Endothelial cell of hepatic sinusoid (primary cell): ENCODE measurements around the gene FERD3L.
"Not testable (repeated sequence)": the region's sequence is repeated elsewhere in the genome, so short reads cannot be mapped to it uniquely, and the experiment has no call there.

Experiments used
- in situ Hi-C: cut with HindIII; loops from 2 replicates; pipeline ENCODE4 v1.10.0; 2017; ENCODE audit warnings: low sequenced_read_pairs

Gene FERD3L, protein sequence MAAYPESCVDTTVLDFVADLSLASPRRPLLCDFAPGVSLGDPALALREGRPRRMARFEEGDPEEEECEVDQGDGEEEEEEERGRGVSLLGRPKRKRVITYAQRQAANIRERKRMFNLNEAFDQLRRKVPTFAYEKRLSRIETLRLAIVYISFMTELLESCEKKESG

DNA sequence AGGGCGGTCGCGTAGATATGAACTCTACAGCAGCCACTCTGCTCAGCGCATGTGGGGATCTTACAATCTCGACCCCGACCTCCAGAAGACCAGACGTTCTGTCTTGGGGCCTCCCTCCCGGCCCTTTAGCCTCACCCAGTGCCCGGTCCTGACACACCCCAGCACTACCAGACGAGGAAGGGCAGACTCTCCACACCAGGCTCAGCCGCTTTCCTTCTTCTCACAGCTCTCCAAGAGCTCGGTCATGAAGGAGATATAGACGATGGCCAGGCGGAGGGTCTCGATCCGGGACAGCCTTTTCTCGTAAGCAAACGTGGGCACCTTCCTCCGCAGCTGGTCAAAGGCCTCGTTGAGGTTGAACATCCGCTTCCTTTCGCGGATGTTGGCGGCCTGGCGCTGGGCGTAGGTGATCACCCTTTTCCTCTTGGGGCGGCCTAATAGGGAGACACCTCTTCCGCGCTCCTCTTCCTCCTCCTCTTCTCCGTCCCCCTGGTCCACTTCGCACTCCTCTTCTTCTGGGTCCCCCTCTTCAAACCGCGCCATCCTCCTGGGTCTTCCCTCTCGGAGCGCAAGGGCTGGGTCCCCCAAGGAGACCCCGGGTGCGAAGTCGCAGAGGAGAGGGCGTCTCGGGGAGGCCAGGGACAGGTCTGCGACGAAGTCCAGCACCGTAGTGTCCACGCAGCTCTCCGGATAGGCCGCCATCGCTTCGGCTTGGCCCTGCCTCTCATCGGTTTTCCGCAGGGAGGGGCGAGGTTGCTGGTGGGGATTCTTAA lies at the start of gene FERD3L:
FERD3L (minus strand) TSS at position 761 of the 773 bp plus-strand sequence; CDS start at position 702, 59 bp downstream.
- in situ Hi-C loops = no loop called here

DNA sequence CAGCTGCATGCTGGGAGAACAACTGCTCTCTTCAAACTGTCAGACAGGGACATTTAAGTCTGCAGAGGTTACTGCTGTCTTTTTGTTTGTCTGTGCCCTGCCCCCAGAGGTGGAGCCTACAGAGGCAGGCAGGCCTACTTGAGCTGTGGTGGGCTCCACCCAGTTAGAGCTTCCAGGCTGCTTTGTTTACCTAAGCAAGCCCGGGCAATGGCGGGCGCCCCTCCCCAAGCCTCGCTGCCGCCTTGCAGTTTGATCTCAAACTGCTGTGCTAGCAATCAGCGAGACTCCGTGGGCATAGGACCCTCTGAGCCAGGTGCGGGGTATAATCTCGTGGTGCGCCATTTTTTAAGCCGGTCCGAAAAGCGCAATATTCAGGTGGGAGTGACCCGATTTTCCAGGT lies 49.2 kb upstream of the FERD3L start:
- in situ Hi-C loops = not testable (repeated sequence)

DNA sequence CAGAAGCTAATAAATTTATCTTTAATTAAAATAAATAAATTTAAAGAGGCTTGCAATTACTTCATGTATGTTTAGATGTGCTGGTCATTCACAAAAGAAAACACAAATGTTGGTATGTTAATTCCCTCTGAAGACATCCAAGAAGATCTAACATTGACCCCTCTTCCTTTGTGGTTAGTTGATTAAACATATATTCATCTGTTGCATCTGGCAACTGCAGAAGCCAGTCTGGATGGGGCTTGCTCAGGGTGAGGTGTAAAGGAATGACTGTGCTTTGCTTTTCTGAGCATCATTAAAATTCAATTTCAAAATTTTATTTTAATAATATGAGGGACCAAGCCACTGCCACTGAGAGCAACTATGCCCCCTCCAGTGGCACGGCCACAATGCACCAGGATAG lies 36.4 kb upstream of the FERD3L start:
- in situ Hi-C loops = no loop called here

DNA sequence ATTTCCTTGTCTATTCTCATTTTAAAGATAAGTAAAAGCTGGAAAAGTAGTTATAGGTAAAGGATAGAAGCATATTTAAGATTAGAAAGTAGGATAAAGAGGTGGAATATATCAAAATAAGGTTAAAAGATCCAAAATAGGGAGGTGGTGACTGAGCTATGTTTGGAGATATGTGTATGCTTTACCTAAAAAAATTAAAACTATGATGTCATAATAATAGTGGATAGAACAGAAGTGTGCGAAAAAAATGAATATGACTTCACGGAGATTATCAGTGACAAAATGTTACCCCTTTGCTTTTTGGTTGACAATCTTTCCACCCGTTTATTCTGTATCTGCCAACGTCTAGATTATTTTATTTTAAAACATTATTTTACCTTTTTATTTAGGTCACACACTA lies 33.4 kb upstream of the FERD3L start:
- in situ Hi-C loops = no loop called here

DNA sequence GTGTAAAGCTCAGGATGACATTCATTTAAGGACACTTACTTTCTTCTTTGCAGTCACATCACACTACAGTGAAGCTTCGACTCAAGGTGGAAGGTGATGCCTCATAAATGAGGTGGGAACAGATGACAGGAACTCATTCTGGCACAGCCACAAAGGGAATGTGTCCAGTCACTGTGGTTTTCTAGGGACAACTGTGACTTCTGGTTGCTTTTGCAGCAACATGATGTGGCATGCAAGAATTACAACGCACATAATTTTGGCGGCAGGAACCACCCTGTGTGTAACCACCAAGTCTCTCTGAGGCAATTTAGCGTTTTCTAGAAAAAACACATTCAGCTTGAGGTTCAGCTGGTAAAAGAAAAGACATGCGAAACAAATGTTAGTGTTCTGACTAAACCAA lies 32.0 kb upstream of the FERD3L start:
- in situ Hi-C loops = no loop called here

DNA sequence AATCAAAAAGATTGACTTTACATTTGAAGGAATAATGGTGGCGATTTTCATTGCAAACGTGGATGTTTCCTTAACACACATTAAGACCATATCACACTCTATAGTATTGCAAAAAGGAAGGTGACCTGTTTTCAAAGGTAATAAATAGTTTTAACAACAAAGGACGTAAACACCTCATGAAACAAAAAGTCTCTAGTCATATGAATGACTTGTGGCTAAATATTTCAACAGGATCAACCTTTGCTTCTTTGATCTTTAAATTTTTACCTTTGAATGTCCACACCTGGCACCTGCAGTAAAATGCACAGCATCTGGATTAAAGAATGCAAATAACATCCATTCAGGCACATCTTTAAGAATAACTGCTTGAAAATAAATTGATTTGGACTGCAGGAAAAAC lies 30.0 kb upstream of the FERD3L start:
- in situ Hi-C loops = no loop called here

DNA sequence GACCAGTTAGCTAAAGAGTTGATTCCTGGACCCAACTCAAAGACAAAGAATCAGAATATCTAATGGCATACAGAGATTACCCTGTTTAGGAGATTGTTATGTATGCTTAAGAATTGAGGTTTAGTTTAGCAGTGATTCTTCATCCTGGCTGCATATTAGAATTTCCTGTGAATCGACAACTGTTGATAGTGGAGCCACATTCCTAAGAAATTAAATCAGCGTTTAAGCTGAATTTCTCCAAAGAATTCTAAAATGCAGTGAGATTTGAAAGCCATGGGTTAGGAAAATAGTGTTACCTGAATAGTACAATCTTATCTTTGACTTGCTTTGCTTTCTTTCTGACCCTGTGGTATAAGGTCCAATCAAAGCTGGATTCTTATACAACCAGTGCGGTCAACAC lies 16.4 kb upstream of the FERD3L start:
- in situ Hi-C loops = no loop called here

DNA sequence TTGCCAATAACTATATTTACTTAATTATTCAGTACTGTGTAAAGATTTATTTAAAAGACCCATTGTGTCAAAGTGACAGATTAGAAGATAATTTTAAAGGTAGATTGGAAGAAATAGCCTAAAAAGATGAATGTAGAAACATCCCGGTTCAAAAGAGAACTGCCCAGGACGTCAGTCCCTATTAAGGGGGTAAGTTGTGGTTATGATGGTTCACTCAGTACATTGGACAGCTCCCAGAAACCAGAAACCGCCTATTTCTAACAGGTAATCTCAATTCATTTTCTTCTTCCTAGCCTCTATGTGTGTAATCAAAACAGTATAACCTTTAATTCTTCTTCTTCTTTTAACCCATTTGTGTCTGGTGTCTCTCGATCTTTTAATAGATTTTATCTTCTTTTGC lies 1.5 kb upstream of the FERD3L start:
- in situ Hi-C loops = no loop called here

DNA sequence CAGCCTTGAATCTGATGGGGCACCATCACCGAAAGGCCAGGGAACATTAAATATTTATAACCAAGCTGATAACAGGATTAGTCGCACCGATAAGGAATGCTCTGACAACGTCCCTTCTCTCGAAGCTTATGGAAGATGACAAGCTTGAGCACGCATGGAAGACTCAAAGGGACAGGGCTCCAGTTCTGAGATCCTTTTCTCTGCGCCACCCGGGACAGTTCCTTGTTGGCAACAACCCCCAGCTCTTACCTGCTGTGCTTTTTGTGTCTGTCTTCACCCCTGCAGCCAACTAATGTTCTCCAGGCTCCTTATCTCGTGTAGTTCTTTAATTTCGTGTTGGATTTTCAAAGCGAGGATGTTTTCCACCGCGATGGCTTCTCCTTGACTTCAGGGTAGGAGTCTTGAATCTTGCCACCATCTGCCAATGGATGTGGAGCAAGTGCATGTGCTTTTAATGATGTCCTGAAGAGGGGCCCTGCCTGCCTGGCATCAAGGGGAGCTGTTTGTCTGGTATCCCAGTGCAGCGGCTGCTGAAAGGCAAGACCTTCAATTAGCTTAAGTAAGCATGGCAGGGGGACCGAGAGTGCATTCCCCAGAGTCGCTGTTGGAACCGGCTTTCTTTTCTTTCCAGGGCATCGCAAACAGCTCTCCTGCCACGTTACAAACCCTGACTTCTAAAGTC lies 354 bp upstream of the FERD3L start:
- in situ Hi-C loops = no loop called here

DNA sequence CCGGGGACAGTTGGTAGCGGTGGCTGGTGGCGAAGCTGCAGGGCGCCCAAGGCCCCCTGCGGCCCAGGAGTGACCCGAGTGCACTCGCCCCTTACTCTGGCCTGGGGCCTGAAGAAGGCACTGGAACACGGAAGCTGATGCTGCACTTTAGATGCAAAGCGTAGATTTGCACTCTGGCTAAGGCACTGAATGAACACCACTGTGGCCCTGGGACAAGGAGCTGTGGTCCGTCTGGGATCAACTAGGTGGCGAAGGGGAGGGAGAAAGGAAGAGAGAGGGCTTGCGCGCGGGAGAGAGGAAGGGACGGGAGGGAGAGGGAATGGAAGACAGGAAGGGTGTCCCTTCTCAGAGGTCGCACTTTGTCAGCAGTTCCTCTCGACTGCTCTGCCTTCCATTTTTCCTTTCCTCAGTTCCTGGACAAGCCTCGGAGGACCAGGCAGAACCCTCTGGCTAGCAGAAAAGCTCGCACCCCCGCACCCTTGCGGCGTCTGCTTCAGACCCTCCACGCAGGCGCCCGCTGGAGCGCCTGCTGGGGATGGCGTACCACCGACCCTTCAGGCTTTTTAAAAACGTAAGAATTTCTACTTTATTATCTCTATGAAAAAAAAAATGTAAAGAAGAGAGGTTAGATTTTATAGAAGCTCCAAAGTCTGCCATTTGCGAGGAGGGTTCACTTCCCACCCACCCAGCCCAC lies 1.2 kb downstream of the FERD3L start:
- in situ Hi-C loops = no loop called here

DNA sequence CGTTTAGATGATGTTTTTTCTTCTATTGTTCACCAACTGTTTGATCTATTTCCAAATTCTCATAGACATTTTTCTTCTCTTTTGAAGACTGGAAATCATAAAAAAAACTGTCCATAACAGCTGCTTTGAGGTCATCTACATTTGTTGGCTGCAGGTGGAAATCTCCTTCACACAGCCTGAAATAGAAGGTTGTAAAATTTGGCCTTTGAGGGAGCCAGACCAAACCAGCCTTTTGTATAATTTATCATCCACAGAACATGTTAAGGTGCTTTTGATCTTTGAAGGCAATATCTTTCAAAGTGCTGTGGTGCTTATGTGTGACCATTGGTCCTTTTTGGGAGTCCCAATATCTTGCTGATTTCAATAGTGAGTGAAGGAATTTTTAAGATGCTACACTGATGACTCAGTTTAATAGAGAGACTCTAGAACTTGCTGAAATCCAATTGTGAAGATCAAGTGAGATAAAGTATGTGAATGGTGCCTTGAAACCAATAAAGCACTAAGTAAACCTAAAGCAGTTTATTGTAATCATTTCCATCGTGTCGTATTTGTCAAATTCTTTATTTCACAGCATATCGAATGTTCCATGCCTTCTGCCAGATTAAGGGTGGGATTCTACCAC lies 5.4 kb downstream of the FERD3L start:
- in situ Hi-C loops = no loop called here

DNA sequence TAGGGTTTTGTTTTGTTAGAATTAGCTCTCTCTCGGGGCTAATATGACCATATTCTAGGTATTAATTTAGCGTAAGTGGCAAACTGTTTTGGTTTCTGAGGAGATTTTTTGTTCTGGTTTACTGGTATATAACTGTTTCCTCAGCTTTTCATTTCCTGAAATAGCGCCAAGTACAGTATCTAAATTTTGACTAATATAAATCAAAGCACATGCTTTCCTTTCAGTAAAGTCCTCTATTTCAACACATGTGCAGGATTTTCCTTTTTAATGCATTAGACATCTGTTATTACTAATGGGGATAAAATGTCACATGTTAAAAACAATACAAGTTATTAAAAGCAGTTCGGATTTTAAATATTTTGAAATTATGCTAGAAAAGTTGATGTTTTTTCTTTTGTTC lies 11.3 kb downstream of the FERD3L start:
- in situ Hi-C loops = no loop called here

DNA sequence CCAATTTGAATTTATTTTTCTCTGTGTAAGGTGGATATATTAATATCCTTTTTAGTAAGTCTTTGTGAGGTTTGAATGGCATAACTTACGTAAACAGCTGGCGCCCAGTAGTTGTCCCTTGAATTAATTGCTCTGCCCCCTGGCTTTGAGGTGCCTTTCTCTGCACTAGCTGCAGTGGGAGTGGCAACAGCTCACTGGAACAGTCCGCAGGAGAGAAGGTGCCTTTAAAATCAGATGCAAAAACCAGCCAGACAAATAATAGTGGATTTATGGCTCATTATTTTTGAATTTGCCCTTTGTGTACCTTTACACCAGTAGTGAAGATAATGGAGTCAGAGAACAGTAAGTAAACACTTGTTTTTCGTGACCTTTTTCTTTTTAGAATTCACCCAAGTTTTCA lies 11.8 kb downstream of the FERD3L start:
- in situ Hi-C loops = no loop called here

DNA sequence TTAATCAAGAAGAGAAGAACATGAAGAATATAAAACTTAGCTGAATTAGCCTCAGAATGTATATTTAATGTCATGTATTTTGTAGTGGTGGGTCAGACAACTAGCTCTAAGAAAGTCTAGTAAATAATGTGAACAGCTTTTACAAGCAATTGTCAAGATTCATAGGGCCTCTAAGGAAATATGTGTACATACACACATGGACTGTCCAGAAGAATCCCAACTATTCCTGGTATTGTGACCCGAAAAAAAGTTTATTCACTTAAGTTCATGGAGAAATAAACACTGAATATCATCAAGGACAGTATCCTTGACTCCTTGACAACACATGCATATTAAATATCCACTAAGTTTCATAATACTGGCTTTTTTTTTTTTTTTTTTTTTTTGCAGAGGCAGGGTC lies 16.4 kb downstream of the FERD3L start:
- in situ Hi-C loops = no loop called here

DNA sequence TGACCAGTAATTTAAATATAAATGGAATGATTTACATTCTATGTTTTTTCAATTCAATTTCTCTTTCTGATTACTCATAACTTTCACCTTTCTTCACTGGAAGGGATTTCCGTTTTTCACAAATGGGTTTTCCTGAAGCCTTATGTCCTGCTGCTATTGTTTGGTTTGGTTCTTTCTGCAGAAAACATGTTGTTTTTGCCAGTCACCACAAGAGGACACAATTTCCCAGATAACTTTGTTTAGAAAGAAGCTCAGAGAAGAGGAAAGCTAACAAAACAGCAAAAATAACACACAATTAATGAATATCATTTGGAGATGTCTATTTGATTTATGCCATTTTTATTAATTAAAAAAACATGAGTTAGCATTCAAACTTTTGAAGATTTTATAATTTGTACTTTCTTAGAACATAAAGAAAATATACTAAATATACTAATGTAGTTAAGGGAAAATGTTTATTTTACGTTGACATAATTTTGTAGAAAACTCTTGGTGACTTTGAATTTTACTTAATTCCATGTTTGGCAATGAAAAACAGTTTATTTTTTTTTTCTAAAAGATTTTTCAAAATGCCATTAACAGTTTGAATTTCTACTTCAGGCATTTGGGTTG lies 23.1 kb downstream of the FERD3L start:
- in situ Hi-C loops = loop anchor here (25.0 kb wide), 1 partner anchor 760 kb away; no protein-coding TSS in a partner anchor

DNA sequence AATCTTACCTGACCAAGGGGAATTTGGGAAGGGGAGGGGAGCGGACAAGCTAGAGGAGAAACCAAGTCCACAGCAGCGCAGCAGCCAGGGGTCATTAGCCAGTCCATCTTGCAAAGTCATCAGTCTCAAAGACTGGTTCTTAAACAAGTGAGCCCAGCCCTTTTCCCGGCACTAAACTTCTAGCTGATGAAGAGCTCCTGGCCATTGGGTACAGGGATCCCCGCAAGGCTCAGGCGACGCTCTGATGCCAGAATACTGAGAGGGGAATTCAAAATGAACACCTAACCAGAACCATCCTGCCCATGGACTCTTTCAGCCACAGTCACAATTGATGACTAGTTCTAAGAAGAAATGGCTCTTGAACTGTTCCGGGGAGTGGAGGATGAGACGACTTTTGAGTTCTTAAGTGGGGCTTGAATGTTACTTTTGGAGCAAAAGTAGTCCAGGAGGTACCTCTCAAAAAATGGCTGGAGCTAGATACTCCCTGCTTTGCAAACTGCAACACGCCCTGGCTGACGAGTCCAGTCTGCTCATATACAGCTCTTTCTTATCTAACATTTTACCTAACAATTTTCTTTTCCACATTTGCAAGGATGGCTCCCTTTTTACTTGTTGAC lies 25.2 kb downstream of the FERD3L start:
- in situ Hi-C loops = loop anchor here (25.0 kb wide), 1 partner anchor 758 kb away; no protein-coding TSS in a partner anchor

DNA sequence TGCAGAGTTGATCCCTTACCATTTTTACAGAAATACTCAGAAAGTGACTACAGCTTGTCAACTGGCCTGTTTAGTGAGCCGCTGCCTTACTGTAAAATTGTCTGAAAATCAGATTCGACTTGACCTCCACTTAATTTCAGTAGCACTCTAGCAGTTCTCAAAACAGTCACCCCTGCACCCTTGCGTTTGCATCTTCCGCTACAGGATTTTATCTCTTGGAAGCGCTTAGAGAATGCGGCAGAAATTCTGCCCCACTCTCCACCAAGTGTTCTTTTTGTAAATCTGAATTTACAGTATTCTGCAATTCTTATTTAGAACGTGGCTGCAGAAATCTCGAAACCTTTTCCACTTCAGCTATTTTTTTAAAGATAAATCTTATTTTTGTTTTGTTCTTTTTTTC lies 25.8 kb downstream of the FERD3L start:
- in situ Hi-C loops = loop anchor here (25.0 kb wide), 1 partner anchor 757 kb away; no protein-coding TSS in a partner anchor

DNA sequence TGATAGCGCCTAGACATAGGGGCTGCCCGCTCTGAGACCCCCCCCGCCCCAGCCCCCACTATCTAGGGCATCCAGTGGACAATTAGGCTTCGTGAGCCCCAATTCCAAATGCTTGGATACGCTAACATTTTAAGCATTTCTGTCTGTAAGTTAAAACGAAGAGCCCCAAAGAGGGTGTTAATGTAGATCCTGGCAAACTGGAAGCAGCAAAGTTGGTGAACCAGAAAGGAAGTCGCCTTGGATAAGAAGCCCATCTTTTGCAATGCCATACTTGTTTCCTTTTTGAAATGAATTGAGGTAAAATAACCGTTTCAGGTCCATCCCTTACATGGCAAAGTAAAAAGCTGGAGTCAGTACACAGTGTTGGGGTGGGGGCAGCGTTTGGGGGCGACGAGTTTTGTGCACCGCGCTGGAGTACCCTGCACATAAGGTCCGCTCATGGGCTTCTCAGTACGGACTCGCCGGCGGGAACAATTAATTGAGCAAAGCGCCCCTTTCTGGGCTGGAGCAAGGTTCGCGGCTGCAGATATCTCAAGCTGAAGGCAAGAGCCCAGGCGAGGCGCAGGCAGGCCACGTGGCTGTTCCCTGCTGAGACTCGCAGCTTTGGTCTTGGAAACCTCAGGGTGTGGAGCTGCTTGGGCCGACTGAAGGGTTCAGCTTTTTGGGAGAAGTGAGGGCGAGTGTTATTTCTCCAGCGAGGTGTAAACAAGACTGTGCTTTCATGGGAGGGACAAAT lies 26.4 kb downstream of the FERD3L start:
- in situ Hi-C loops = loop anchor here (25.0 kb wide), 1 partner anchor 757 kb away; no protein-coding TSS in a partner anchor
